HG03039 (cell line): ENCODE results near the gene GP1BB.

Source experiments
- ATAC-seq: cut with Tn5 transposase; IDR thresholded peaks from one replicate; pipeline ENCODE4 v1.9.1; 2021; ENCODE audit warnings: mild to moderate bottlenecking, moderate library complexity; ENCODE audit not compliant: unreplicated experiment

The GP1BB gene

GRCh38 chr22:19764636-19765476 is 41.5 kb downstream of the GP1BB start:
- no peak for ATAC-seq

GRCh38 chr22:19765477-19766239 is 42.3 kb downstream of the GP1BB start:
- ATAC-seq = no peak

GRCh38 chr22:19766240-19766510 is 42.8 kb downstream of the GP1BB start:
- no peak for ATAC-seq

- no peak for ATAC-seq
Measured at GRCh38 chr22:19766511-19767426, 43.4 kb downstream of the GP1BB start.

GRCh38 chr22:19767427-19768341 is 44.3 kb downstream of the GP1BB start:
- ATAC-seq = no peak

- ATAC-seq = no peak
Measured at GRCh38 chr22:19769393-19769715, 46.0 kb downstream of the GP1BB start.

- ATAC-seq = no peak
Measured at GRCh38 chr22:19770349-19771220, 47.2 kb downstream of the GP1BB start.

- no peak for ATAC-seq
Measured at GRCh38 chr22:19772422-19772672, 49.0 kb downstream of the GP1BB start.

GRCh38 chr22:19772673-19773469 is 49.5 kb downstream of the GP1BB start:
- ATAC-seq = no peak

- ATAC-seq = no peak
Measured at GRCh38 chr22:19773470-19774040, 50.2 kb downstream of the GP1BB start.
